Glutamatergic neuron (in vitro differentiated cells): ENCODE results near the gene DNER. TPM values are rescaled to one million over a fixed set of nuclear protein-coding genes. Genes with fewer than 3 reads are reported as not detected.

ENCODE experiments used
- DNase-seq: peaks from one replicate; pipeline ENCODE4 v3.0.0; 2022
- H3K27ac Mint-ChIP-seq: one replicate; pipeline ENCODE4 v1.8.0; 2020; ENCODE audit warnings: mild to moderate bottlenecking, mixed read lengths, inconsistent platforms; ENCODE audit not compliant: unreplicated experiment
- H3K27me3 Mint-ChIP-seq: one replicate; pipeline ENCODE4 v1.8.0; 2020; ENCODE audit warnings: mild to moderate bottlenecking, moderate library complexity, mixed read lengths, inconsistent platforms; ENCODE audit not compliant: unreplicated experiment
- H3K36me3 Mint-ChIP-seq: one replicate; pipeline ENCODE4 v1.8.0; 2020; ENCODE audit warnings: mild to moderate bottlenecking, mixed read lengths, inconsistent platforms; ENCODE audit not compliant: unreplicated experiment
- H3K4me1 Mint-ChIP-seq: one replicate; pipeline ENCODE4 v1.8.0; 2020; ENCODE audit warnings: mild to moderate bottlenecking, low read depth, mixed read lengths, inconsistent platforms; ENCODE audit not compliant: unreplicated experiment
- H3K4me3 Mint-ChIP-seq: one replicate; pipeline ENCODE4 v1.8.0; 2020; ENCODE audit warnings: mild to moderate bottlenecking, mixed read lengths, inconsistent platforms; ENCODE audit not compliant: unreplicated experiment
- H3K9me3 Mint-ChIP-seq: one replicate; pipeline ENCODE4 v1.8.0; 2020; ENCODE audit warnings: mild to moderate bottlenecking, moderate library complexity, mixed read lengths, inconsistent platforms; ENCODE audit not compliant: unreplicated experiment
- CTCF ChIP-seq: fragments of 200-600 bp; sonication (generic); IDR thresholded peaks from one replicate; pipeline ENCODE4 v1.5.0; 2021; ENCODE audit not compliant: partially characterized antibody, unreplicated experiment
- total RNA-seq: library from RNA; stranded (reverse); fragmentation: NEBNext Ultra II Directional; extraction: Animal tissue kit (Norgen Biotek cat#: 25700); gene quantifications from one replicate; pipeline ENCODE4 v1.2.1, GENCODE V29; 2021; ENCODE audit not compliant: unreplicated experiment

DNER gene
- total RNA-seq, 1 donor from 2014 or later: 36.0 TPM

GRCh38 chr2:229363185-229363814 lies 351.1 kb downstream of the DNER start:
- H3K9me3 Mint-ChIP-seq: peaks cover 4% of the 10 kb centered on the region
- no peak for DNase-seq
- H3K27ac Mint-ChIP-seq: no peak overlapping the region
- H3K27me3 Mint-ChIP-seq: no peaks in the 10 kb centered on the region
- H3K36me3 Mint-ChIP-seq: peaks cover 7% of the 10 kb centered on the region
- H3K4me1 Mint-ChIP-seq: no peaks in the 10 kb centered on the region
- TF ChIP-seq CTCF: no peak
- H3K4me3 Mint-ChIP-seq: no peak overlapping the region

GRCh38 chr2:229350883-229351282 lies 363.5 kb downstream of the DNER start:
- Mint-ChIP-seq H3K9me3 (no peaks in the 10 kb centered on the region), H3K27me3 (no peaks in the 10 kb centered on the region), H3K4me1 (no peaks in the 10 kb centered on the region), H3K4me3 (no peak overlapping the region), H3K36me3 (peaks cover 5% of the 10 kb centered on the region), H3K27ac (no peak overlapping the region)
- TF ChIP-seq CTCF: no peak
- no peak for DNase-seq

- Mint-ChIP-seq H3K9me3 (no peaks in the 10 kb centered on the region), H3K4me3 (no peak overlapping the region), H3K27me3 (no peaks in the 10 kb centered on the region), H3K36me3 (peaks cover 5% of the 10 kb centered on the region), H3K4me1 (no peaks in the 10 kb centered on the region), H3K27ac (no peak overlapping the region)
- DNase-seq: no peak
- no peak for TF ChIP-seq CTCF
These were observed 364.1 kb downstream of the DNER start for GRCh38 chr2:229350117-229350805.

- Mint-ChIP-seq H3K36me3 (peaks cover 5% of the 10 kb centered on the region), H3K27me3 (no peaks in the 10 kb centered on the region)
These were observed 366.2 kb downstream of the DNER start for GRCh38 chr2:229348128-229348527.

More at GRCh38 chr2:229348128-229348527, 366.2 kb downstream of the DNER start:
- Mint-ChIP-seq H3K4me3 (no peak overlapping the region), H3K27ac (no peak overlapping the region), H3K4me1 (no peaks in the 10 kb centered on the region), H3K9me3 (no peaks in the 10 kb centered on the region)
- TF ChIP-seq CTCF: no peak
- DNase-seq: no peak
